Gastrocnemius medialis (tissue), 4 donors: ENCODE results near the gene MSTO1.
"Not testable (repeated sequence)": the region's sequence is repeated elsewhere in the genome, so short reads cannot be mapped to it uniquely, and the experiment has no call there.

ENCODE experiments used
- CTCF ChIP-seq, 5 experiments: fragments of 450-650 bp in 3 of 5; fragments of 200-600 bp in 2 of 5; sonication (generic) in 2 of 5; IDR thresholded peaks in 4 of 5; conservative IDR thresholded peaks in 1 of 5; 1 replicate in 4 of 5; 2 replicates in 1 of 5; pipeline ENCODE4 v1.5.1; 2016 to 2019; ENCODE audit warnings: antibody characterized with exemption in 5 of 5, mild to moderate bottlenecking in 3 of 5, moderate library complexity in 3 of 5
- POLR2A ChIP-seq, 2 donors: fragments of 450-650 bp; IDR thresholded peaks; one replicate each; pipeline ENCODE4 v1.6.1; 2017; ENCODE audit warnings: antibody characterized with exemption in 2 of 2, mild to moderate bottlenecking in 2 of 2, moderate library complexity in 2 of 2

GRCh38 chr1:155642559-155643180, 32.7 kb downstream of the MSTO1 start:
- TF ChIP-seq CTCF (IDR thresholded peaks at IDR 0.05 in 4 of 5, conservative IDR thresholded peaks at IDR 0.05 in 1 of 5); POLR2A (IDR thresholded peaks at IDR 0.05): not testable (repeated sequence)
